ENCODE results near the gene CSN3. TPM values are rescaled to one million over a fixed set of nuclear protein-coding genes. Genes with fewer than 3 reads are reported as not detected.

CSN3 gene
- total RNA-seq, 1 donor from 2014 or later = not detected

- no peak for DNase-seq (ENCODE audit: low read depth)
- Histone ChIP-seq H3K9ac (ENCODE audit: low read length) (no peak overlapping the region), H3K79me2 (ENCODE audit: insufficient read depth, low read length) (no peaks in the 10 kb centered on the region), H3K36me3 (ENCODE audit: insufficient read depth, low read length) (no peaks in the 10 kb centered on the region), H2AFZ (ENCODE audit: low read depth, low read length) (no peak overlapping the region), H3K4me3 (ENCODE audit: insufficient read depth, low read depth, low read length) (no peak overlapping the region), H3K27me3 (ENCODE audit: insufficient read depth, low read length) (no peaks in the 10 kb centered on the region), H3K27ac (ENCODE audit: low read depth, low read length) (no peak overlapping the region), H3K9me3 (ENCODE audit: insufficient read depth, low read depth, low read length) (peaks cover 6% of the 10 kb centered on the region), H3K4me2 (ENCODE audit: low read length) (no peak overlapping the region), H3K4me1 (ENCODE audit: insufficient read depth, low read length) (no peaks in the 10 kb centered on the region), H4K20me1 (ENCODE audit: insufficient read depth, low read length) (no peaks in the 10 kb centered on the region)
- no peak for TF ChIP-seq CTCF (IDR thresholded peaks at IDR 0.05; ENCODE audit: insufficient read depth, low read depth, low read length)
- TF ChIP-seq EZH2 (IDR thresholded peaks at IDR 0.05; ENCODE audit: insufficient read depth, low read length) = no peak
- Mint-ChIP-seq H3K27ac (ENCODE audit: unreplicated experiment) (no peak overlapping the region), H3K36me3 (ENCODE audit: low read depth, unreplicated experiment) (no peaks in the 10 kb centered on the region), H3K9me3 (ENCODE audit: unreplicated experiment) (no peaks in the 10 kb centered on the region), H3K4me1 (ENCODE audit: low read depth, unreplicated experiment) (no peaks in the 10 kb centered on the region), H3K4me3 (ENCODE audit: unreplicated experiment) (no peak overlapping the region), H3K27me3 (ENCODE audit: low read depth, unreplicated experiment) (peaks cover 2% of the 10 kb centered on the region)
- no peak for FAIRE-seq
Measured at GRCh38 chr4:70297576-70297975, 55.2 kb downstream of the CSN3 start.

- Histone ChIP-seq H4K20me1 (ENCODE audit: insufficient read depth, low read length) (no peaks in the 10 kb centered on the region), H3K9ac (ENCODE audit: low read length) (no peak overlapping the region), H2AFZ (ENCODE audit: low read depth, low read length) (no peak overlapping the region), H3K79me2 (ENCODE audit: insufficient read depth, low read length) (no peaks in the 10 kb centered on the region), H3K4me3 (ENCODE audit: insufficient read depth, low read depth, low read length) (no peak overlapping the region), H3K36me3 (ENCODE audit: insufficient read depth, low read length) (no peaks in the 10 kb centered on the region), H3K4me2 (ENCODE audit: low read length) (no peak overlapping the region), H3K9me3 (ENCODE audit: insufficient read depth, low read depth, low read length) (peaks cover 6% of the 10 kb centered on the region), H3K4me1 (ENCODE audit: insufficient read depth, low read length) (no peaks in the 10 kb centered on the region), H3K27ac (ENCODE audit: low read depth, low read length) (no peak overlapping the region), H3K27me3 (ENCODE audit: insufficient read depth, low read length) (no peaks in the 10 kb centered on the region)
- no peaks in the 10 kb centered on the region for H3K9me3 Mint-ChIP-seq (ENCODE audit: unreplicated experiment)
- H3K27me3 Mint-ChIP-seq (ENCODE audit: low read depth, unreplicated experiment) = peaks cover 2% of the 10 kb centered on the region
- TF ChIP-seq EZH2 (IDR thresholded peaks at IDR 0.05; ENCODE audit: insufficient read depth, low read length) (no peak), CTCF (IDR thresholded peaks at IDR 0.05; ENCODE audit: insufficient read depth, low read depth, low read length) (no peak)
- H3K36me3 Mint-ChIP-seq (ENCODE audit: low read depth, unreplicated experiment) = no peaks in the 10 kb centered on the region
- no peak overlapping the region for H3K27ac Mint-ChIP-seq (ENCODE audit: unreplicated experiment)
- H3K4me3 Mint-ChIP-seq (ENCODE audit: unreplicated experiment) = no peak overlapping the region
- no peak for DNase-seq (ENCODE audit: low read depth)
- H3K4me1 Mint-ChIP-seq (ENCODE audit: low read depth, unreplicated experiment) = no peaks in the 10 kb centered on the region
- no peak for FAIRE-seq
Measured at GRCh38 chr4:70298051-70298450, 55.7 kb downstream of the CSN3 start.

GRCh38 chr4:70299643-70300042 is 57.2 kb downstream of the CSN3 start:
- H3K27me3 Mint-ChIP-seq (ENCODE audit: low read depth, unreplicated experiment) = peaks cover 2% of the 10 kb centered on the region
- Histone ChIP-seq H3K27me3 (ENCODE audit: insufficient read depth, low read length) (no peaks in the 10 kb centered on the region), H3K79me2 (ENCODE audit: insufficient read depth, low read length) (no peaks in the 10 kb centered on the region), H2AFZ (ENCODE audit: low read depth, low read length) (no peak overlapping the region), H4K20me1 (ENCODE audit: insufficient read depth, low read length) (no peaks in the 10 kb centered on the region), H3K4me2 (ENCODE audit: low read length) (no peak overlapping the region), H3K9me3 (ENCODE audit: insufficient read depth, low read depth, low read length) (peaks cover 6% of the 10 kb centered on the region), H3K9ac (ENCODE audit: low read length) (no peak overlapping the region), H3K4me1 (ENCODE audit: insufficient read depth, low read length) (no peaks in the 10 kb centered on the region), H3K4me3 (ENCODE audit: insufficient read depth, low read depth, low read length) (no peak overlapping the region), H3K36me3 (ENCODE audit: insufficient read depth, low read length) (no peaks in the 10 kb centered on the region), H3K27ac (ENCODE audit: low read depth, low read length) (no peak overlapping the region)
- no peak overlapping the region for H3K27ac Mint-ChIP-seq (ENCODE audit: unreplicated experiment)
- FAIRE-seq (no peak), DNase-seq (ENCODE audit: low read depth) (no peak)
- TF ChIP-seq EZH2 (IDR thresholded peaks at IDR 0.05; ENCODE audit: insufficient read depth, low read length) = no peak
- TF ChIP-seq CTCF (IDR thresholded peaks at IDR 0.05; ENCODE audit: insufficient read depth, low read depth, low read length) = no peak
- H3K4me3 Mint-ChIP-seq (ENCODE audit: unreplicated experiment) = no peak overlapping the region
- no peaks in the 10 kb centered on the region for H3K4me1 Mint-ChIP-seq (ENCODE audit: low read depth, unreplicated experiment)
- no peaks in the 10 kb centered on the region for H3K36me3 Mint-ChIP-seq (ENCODE audit: low read depth, unreplicated experiment)
- H3K9me3 Mint-ChIP-seq (ENCODE audit: unreplicated experiment) = no peaks in the 10 kb centered on the region

All from astrocyte (in vitro differentiated cells and primary cell).